Measurements from ENCODE around the gene SRL.

- TF ChIP-seq EP300 (IDR thresholded peaks at IDR 0.05; ENCODE audit: borderline replicate concordance in 1 of 2, low read depth in 2 of 2, low read length in 2 of 2) (no peak), CTCF (IDR thresholded peaks at IDR 0.05; ENCODE audit: control extremely low read depth in 1 of 3, insufficient read depth in 1 of 3, low read depth in 1 of 3, low read length in 3 of 3) (no peak)
Observed at GRCh38 chr16:4204521-4204920, 37.4 kb downstream of the SRL start.

Measured in H1 (cell line).